ENCODE data around the gene KIF1A.
"Not testable (repeated sequence)": the region's sequence is repeated elsewhere in the genome, so short reads cannot be mapped to it uniquely, and the experiment has no call there.

KIF1A gene

GRCh38 chr2:240787521-240788472 is 32.2 kb downstream of the KIF1A start:
- DNase-seq (ENCODE audit: low read depth in 2 of 2): no peak

GRCh38 chr2:240786871-240787311 is 33.1 kb downstream of the KIF1A start:
- DNase-seq (ENCODE audit: low read depth in 2 of 2): no peak

DNA sequence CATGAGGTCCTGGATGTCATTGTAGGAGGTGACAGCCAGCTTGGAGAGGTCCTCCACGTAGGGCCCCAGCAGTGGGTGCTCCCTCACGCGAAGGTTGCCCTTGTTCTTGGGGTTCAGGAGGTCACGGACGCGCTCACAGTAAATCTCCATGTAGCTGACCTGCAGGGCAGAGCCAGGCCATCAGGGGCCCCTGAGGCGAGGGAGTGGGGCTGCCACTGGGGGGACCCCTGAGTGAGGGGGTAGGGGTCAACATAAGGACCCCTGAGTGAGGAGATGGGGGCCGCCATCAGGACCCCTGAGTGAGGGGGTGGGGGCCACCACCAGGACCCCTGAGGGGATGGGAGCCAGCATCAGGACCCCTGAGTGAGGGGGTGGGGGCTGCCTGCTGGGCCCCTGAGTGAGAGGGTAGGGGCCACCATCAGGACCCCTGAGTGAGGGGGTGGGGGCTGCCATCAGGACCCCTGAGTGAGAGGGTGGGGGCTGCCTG is 33.6 kb downstream of the KIF1A start:
- DNase-seq (ENCODE audit: low read depth in 2 of 2): no peak

GRCh38 chr2:240785424-240786335 is 34.3 kb downstream of the KIF1A start:
- DNase-seq (ENCODE audit: low read depth in 2 of 2): no peak

DNA sequence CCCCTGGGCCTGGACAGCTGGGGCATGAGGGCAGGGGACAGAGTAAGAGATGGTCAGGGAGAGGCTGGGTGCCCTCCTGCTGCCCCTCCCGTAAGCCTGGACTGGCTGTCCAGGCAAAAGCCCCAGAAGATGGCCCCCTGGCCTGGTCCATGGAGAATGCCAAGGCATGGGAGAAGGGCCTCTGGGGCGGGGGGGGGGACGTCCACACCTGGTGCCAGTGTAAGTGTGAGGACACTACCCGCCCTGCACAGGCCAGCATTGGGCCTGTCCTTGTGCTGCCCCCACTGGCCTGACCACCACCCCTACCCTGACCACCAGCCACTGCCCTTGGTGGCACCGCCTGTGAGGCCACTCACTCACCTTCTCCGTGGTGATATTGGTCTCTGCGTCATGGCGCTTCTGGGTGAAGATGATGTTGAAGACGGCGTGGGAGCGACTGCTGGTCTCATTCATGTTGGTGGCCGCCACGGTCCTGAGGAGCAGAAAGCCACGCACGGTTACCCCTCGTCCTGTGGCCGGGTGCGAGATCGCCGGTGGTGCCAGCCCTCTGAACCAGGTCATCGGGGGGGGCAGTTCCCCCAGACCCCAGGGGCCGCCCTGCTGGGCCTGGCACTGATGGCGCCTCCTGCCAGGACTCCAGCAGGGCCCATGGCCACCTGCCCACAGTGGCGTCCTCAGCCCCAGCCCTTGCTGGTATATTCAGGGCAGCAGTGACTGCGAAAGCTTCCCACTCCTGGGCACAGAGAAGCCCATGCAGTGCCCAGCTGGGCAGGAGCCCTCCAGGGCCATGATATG is 35.2 kb downstream of the KIF1A start:
- no peak for DNase-seq (ENCODE audit: low read depth in 2 of 2)

- no peak for DNase-seq (ENCODE audit: low read depth in 2 of 2)
Observed at GRCh38 chr2:240783819-240784621, 36.0 kb downstream of the KIF1A start.

- no peak for DNase-seq (ENCODE audit: low read depth in 2 of 2)
Observed at GRCh38 chr2:240782886-240783818, 36.9 kb downstream of the KIF1A start.

DNA sequence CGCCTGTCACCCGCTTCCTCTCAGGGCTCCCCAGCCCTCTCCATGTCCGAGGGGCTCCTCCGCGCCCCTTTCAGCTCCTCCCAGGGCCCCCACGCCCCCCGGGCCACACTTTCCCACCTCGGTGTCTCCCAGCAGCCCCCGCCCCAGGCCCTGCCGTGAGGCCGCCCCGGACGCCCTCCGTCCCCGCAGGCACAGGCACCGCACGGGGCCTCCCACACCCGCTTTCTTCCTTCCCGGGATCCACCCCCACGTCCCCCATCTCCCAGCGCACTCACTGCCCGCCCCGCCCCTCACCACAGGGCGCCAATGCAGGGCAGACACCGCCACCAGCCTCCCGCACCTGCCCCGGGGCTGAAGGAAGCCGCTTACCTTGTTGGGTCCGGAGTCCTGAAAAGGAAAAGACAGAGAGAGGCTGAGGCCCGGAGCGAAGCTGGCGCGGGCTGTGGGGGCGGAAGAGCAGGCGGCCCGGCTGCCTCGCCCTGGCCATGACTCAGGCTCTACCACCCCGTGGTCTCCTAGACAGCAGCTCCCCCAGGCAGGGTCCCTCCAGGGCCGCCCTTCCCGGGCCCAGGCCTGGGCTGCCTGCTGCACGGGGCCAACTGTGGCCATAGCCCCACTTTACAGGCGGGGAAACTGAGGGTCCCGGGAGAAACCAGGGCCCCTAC is 37.7 kb downstream of the KIF1A start:
- no peak for DNase-seq (ENCODE audit: low read depth in 2 of 2)

DNA sequence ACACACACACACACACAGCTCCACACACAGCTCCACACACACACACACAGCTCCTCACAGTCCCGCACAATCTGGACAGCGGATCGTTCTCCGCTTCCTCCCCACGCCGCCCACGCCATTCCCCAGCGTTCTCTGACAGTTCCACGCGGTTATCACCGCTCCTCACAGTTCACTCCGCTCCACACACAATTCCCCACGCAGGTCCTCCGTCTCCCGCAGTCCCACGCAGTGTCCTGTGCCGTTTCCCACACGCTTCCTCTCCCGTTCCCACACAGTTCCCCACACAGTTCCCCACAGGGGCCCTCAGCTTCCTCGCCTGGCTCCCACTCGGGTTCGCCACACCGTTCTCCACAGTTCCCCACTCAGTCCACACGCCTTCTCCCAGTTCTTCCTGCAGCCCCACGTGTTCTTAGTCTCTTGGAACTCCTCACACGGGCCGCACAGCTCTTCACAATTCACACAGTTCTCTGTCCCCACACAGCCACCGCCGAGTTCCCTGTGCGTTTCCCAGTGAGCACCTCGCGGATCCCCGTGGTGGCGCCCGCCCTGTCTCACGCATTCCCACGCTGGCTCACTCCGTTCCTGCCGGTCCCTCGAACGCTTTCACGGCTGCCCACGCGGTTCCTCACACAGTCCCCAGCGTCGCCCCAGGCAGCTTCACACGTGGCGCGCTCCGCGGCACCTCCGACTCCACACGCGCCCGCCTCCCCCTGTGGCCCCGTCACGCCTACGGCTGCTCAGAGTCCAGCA is 38.4 kb downstream of the KIF1A start:
- no peak for DNase-seq (ENCODE audit: low read depth in 2 of 2)

GRCh38 chr2:240780023-240780700 is 39.9 kb downstream of the KIF1A start:
- DNase-seq (ENCODE audit: low read depth in 2 of 2): no peak

GRCh38 chr2:240779250-240779832 is 40.7 kb downstream of the KIF1A start:
- not testable (repeated sequence) for DNase-seq (ENCODE audit: low read depth in 2 of 2)

GRCh38 chr2:240778426-240778825 is 41.6 kb downstream of the KIF1A start:
- no peak for DNase-seq (ENCODE audit: low read depth in 2 of 2)

DNA sequence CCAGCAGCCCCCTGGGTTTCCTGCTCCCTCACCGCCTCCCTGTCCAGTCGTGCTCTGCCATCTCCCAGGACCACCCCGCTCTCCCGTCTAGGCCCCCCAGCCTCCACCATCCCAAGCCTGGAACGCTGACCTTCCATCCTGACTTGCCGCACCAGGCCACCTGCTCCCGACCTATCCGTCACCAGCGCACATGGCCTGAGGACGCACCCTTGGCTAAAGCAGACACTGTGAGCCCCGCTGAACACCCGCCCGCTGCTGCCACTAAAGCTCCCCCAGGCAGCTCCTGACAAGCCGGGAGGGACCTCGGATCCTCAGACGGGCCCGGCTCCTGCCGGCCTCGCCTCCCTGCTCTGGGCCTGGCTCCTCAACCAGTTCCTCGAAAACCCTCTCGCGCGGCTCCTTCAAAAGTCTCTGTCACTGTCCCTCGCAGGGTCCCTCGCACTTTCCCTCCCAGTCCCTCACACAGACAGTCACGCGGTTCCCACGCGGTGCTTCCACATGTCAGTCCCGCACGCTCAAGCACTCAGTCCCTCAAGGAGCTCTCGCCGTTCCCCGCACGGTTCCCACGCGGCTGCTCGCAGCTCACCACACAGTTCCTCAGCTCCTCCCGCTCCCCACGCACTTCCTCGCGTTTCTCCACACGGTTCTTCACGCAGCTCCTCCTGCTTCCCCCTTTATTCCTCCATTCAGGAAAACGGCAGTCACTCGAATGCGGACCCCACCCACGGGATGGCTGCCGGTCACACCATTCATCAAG is 42.4 kb downstream of the KIF1A start:
- DNase-seq (ENCODE audit: low read depth in 2 of 2): no peak

DNA sequence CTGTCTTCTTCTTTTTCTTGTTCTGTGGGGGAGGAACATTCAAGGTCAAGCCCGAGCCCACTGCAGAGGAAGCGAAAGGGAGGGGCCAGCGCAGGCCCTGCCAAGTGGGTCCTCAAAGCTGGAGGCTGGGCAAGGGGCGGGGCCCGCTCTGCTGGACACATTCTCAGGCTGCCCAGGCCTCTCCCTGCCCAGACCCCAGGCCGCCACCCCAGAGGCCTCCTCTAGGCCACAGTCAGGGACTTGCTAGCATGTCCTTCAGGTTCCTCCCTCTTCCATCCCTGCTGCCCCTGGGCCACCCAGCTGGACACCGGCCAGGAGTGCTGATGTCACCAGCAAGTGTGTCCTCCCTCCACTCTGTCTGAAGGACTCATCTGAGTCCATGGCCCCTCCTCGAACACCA is 44.1 kb downstream of the KIF1A start:
- DNase-seq (ENCODE audit: low read depth in 2 of 2): no peak

GRCh38 chr2:240774856-240775255 is 45.2 kb downstream of the KIF1A start:
- DNase-seq (ENCODE audit: low read depth in 2 of 2): no peak

GRCh38 chr2:240769096-240769495 is 50.9 kb downstream of the KIF1A start:
- no peak for DNase-seq (ENCODE audit: low read depth in 2 of 2)
